ENCODE data around the gene AVPR1B. TPM values are rescaled to one million over a fixed set of nuclear protein-coding genes. Genes with fewer than 3 reads are reported as not detected.

Gene AVPR1B
- total and polyA plus RNA-seq, 2 donors (not counting 3 experiments of a cell fraction or from before 2014, with no cell fraction given) = not detected

DNA sequence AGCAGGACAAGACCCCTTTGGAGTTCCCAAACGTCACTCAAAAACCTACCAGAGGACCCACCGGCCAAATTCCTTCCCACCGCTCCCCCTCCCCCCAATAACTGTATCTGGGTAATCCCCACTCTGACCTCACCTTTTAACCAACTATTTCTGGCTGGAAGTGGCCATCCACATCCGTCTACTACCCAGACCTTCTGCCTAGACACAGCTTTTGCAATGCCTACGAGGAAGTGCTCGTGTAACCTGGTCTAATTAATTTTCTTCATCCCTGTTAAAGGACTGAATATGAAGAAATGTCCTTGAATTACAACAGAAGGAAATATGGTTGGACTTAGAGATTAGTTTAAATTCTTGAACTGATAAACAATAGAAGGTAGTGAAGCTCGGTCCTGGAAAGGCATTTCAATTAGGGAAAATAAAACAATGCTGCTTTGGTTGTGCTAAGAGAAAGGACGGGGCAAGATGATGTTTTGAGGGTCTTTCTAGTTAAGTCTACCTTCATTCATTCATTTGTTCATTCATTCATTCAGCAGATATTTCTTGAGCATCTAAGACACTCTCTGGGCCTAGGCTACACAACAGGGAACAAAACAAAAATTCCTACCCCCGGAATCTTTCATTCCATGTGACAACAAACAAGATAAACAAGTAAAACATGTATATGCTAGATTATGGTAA is 18.8 kb downstream of the AVPR1B start:
- Histone ChIP-seq H3K36me3 (ENCODE audit: control insufficient read depth in 2 of 2, extremely low read depth in 1 of 2, insufficient read depth in 2 of 2, low read length in 2 of 2) (no peaks in the 10 kb centered on the region), H3K9me1 (replicated peaks; ENCODE audit: control insufficient read depth, extremely low read depth, insufficient read depth, low read length) (no peaks in the 10 kb centered on the region), H3K4me1 (ENCODE audit: control insufficient read depth, extremely low read depth, insufficient read depth, low read length) (no peaks in the 10 kb centered on the region), H3K9me3 (replicated peaks; ENCODE audit: control insufficient read depth, insufficient read depth, low read length) (no peaks in the 10 kb centered on the region), H4K20me1 (replicated peaks; ENCODE audit: control insufficient read depth, extremely low read depth, insufficient read depth, low read length) (no peaks in the 10 kb centered on the region), H3K9ac (replicated peaks; ENCODE audit: extremely low read depth, insufficient read depth, low read length) (no peak overlapping the region), H3K4me3 (replicated peaks in 1 of 3; ENCODE audit: insufficient read depth in 1 of 3, low read depth in 1 of 3, low read length in 3 of 3) (no peak overlapping the region), H2AFZ (ENCODE audit: low read depth, low read length) (no peak overlapping the region), H3K27ac (ENCODE audit: insufficient read depth, low read depth, low read length) (no peak overlapping the region), H3K4me2 (ENCODE audit: insufficient read depth, low read length) (no peak overlapping the region), H3K79me2 (ENCODE audit: control insufficient read depth, insufficient read depth, low read length) (no peaks in the 10 kb centered on the region), H3K27me3 (ENCODE audit: control insufficient read depth in 2 of 2, insufficient read depth in 2 of 2, low read length in 2 of 2) (peaks cover 0 to 28% of the 10 kb centered on the region in 2 experiments)
- POLR2A ChIA-PET = no interaction called here
- no peak for TF ChIP-seq EZH2 (IDR thresholded peaks at IDR 0.05; ENCODE audit: borderline replicate concordance, low read depth, low read length, severe bottlenecking)
- TF ChIP-seq, protein P1, sequence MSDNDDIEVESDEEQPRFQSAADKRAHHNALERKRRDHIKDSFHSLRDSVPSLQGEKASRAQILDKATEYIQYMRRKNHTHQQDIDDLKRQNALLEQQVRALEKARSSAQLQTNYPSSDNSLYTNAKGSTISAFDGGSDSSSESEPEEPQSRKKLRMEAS (IDR thresholded peaks at IDR 0.05; ENCODE audit: insufficient read depth, insufficient read length) = no peak
- CTCF ChIA-PET = interaction anchor here (1.1 to 4.3 kb wide), 5 partner anchors 8 to 180 kb away, joined by 3 to 28 read pairs (median 7); no protein-coding TSS in a partner anchor
- intact Hi-C loops (cut with micrococcal nuclease) = no loop called here
- no peak for FAIRE-seq
- dilution Hi-C loops (cut with MboI; ENCODE audit: extremely low pct_ligation_motif_present, low sequenced_read_pairs) = no loop called here
- BruUV-seq (replicated peaks) = no TSS peak
- DNase-seq (ENCODE audit: low read depth, low spot score) = no peak

DNA sequence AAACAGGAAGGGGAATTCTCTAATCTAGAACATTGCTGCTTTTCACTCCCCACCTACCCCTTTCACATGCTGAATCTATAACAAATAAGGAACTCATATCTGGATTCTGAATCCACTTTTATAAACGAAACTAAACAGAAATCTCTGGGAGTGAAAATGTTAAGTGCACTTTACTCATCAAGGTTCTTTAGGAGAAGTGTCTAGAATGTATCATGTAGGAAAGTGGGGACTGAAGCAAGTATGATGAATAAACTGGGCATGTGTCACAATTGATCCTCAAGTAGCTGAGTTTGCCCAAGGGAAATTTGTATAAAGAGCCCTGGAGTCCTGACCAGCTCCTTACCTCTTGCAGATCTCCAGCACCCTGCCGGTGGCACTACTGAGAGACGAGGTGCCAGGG is 19.8 kb downstream of the AVPR1B start:
- Histone ChIP-seq H3K4me1 (ENCODE audit: control insufficient read depth, extremely low read depth, insufficient read depth, low read length) (no peaks in the 10 kb centered on the region), H3K27ac (ENCODE audit: insufficient read depth, low read depth, low read length) (no peak overlapping the region), H3K9ac (replicated peaks; ENCODE audit: extremely low read depth, insufficient read depth, low read length) (no peak overlapping the region), H3K4me2 (ENCODE audit: insufficient read depth, low read length) (no peak overlapping the region), H3K9me1 (replicated peaks; ENCODE audit: control insufficient read depth, extremely low read depth, insufficient read depth, low read length) (no peaks in the 10 kb centered on the region), H4K20me1 (replicated peaks; ENCODE audit: control insufficient read depth, extremely low read depth, insufficient read depth, low read length) (no peaks in the 10 kb centered on the region), H3K36me3 (ENCODE audit: control insufficient read depth in 2 of 2, extremely low read depth in 1 of 2, insufficient read depth in 2 of 2, low read length in 2 of 2) (no peaks in the 10 kb centered on the region), H3K9me3 (replicated peaks; ENCODE audit: control insufficient read depth, insufficient read depth, low read length) (no peaks in the 10 kb centered on the region), H3K79me2 (ENCODE audit: control insufficient read depth, insufficient read depth, low read length) (no peaks in the 10 kb centered on the region), H3K4me3 (replicated peaks in 1 of 3; ENCODE audit: insufficient read depth in 1 of 3, low read depth in 1 of 3, low read length in 3 of 3) (no peak overlapping the region), H2AFZ (ENCODE audit: low read depth, low read length) (no peak overlapping the region), H3K27me3 (ENCODE audit: control insufficient read depth in 2 of 2, insufficient read depth in 2 of 2, low read length in 2 of 2) (peaks cover 0 to 28% of the 10 kb centered on the region in 2 experiments)
- intact Hi-C loops (cut with micrococcal nuclease) (no loop called here), dilution Hi-C loops (cut with MboI; ENCODE audit: extremely low pct_ligation_motif_present, low sequenced_read_pairs) (no loop called here)
- ChIA-PET POLR2A (no interaction called here), CTCF (interaction anchor here (1.1 to 4.3 kb wide), 5 partner anchors 9 to 179 kb away, joined by 3 to 28 read pairs (median 7); no protein-coding TSS in a partner anchor)
- BruUV-seq (replicated peaks) = no TSS peak
- TF ChIP-seq, protein P2, sequence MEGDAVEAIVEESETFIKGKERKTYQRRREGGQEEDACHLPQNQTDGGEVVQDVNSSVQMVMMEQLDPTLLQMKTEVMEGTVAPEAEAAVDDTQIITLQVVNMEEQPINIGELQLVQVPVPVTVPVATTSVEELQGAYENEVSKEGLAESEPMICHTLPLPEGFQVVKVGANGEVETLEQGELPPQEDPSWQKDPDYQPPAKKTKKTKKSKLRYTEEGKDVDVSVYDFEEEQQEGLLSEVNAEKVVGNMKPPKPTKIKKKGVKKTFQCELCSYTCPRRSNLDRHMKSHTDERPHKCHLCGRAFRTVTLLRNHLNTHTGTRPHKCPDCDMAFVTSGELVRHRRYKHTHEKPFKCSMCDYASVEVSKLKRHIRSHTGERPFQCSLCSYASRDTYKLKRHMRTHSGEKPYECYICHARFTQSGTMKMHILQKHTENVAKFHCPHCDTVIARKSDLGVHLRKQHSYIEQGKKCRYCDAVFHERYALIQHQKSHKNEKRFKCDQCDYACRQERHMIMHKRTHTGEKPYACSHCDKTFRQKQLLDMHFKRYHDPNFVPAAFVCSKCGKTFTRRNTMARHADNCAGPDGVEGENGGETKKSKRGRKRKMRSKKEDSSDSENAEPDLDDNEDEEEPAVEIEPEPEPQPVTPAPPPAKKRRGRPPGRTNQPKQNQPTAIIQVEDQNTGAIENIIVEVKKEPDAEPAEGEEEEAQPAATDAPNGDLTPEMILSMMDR (IDR thresholded peaks at IDR 0.05; ENCODE audit: extremely low read depth in 1 of 2, insufficient read depth in 1 of 2, low read depth in 1 of 2, low read length in 2 of 2) = no peak
- TF ChIP-seq MYC (IDR thresholded peaks at IDR 0.05; ENCODE audit: low read depth, low read length) = no peak
- no peak for TF ChIP-seq EZH2 (IDR thresholded peaks at IDR 0.05; ENCODE audit: borderline replicate concordance, low read depth, low read length, severe bottlenecking)
- no peak for TF ChIP-seq GATA2 (IDR thresholded peaks at IDR 0.05; ENCODE audit: insufficient read depth, insufficient read length, low read depth, low read length)
- TF ChIP-seq FOS (IDR thresholded peaks at IDR 0.05; ENCODE audit: borderline replicate concordance, insufficient read depth, low read length) = no peak
- TF ChIP-seq POLR2A (IDR thresholded peaks at IDR 0.05; ENCODE audit: low read depth, low read length) = no peak
- TF ChIP-seq, protein P1 (IDR thresholded peaks at IDR 0.05; ENCODE audit: insufficient read depth, insufficient read length) = no peak
- no peak for TF ChIP-seq JUN (IDR thresholded peaks at IDR 0.05; ENCODE audit: borderline replicate concordance, insufficient read depth, insufficient read length, low read depth)
- FAIRE-seq = no peak
- no peak for DNase-seq (ENCODE audit: low read depth, low spot score)

All from endothelial cell of umbilical vein (primary cell).